Measurements from ENCODE around the gene CHST7.

GRCh38 chrX:46626566-46626965 lies 53.0 kb downstream of the CHST7 start:
- TF ChIP-seq CTCF (IDR thresholded peaks at IDR 0.05) (no peak), POLR2A (IDR thresholded peaks at IDR 0.05) (no peak)
